Activated naive CD4-positive, alpha-beta T cell treated with anti-CD3 and anti-CD28 coated beads for 36 hours (primary cell): ENCODE data around the gene NCOA1. TPM values are rescaled to one million over a fixed set of nuclear protein-coding genes. Genes with fewer than 3 reads are reported as not detected.
"Not testable (repeated sequence)": the region's sequence is repeated elsewhere in the genome, so short reads cannot be mapped to it uniquely, and the experiment has no call there.

ENCODE experiments used
- CTCF ChIA-PET: fragments of 350-600 bp; sonication (Branson Sonifier 250); formaldehyde crosslinking; loops from one replicate; lab custom pipeline; 2021; ENCODE audit warnings: antibody characterized with exemption; lab: Charles Lee
- DNase-seq: peaks from one replicate; pipeline ENCODE4 v3.0.0-alpha.2; 2020
- H3K27ac Mint-ChIP-seq: one replicate; pipeline ENCODE4 v1.8.0; 2021; ENCODE audit warnings: mild to moderate bottlenecking, mixed read lengths
- H3K27me3 Mint-ChIP-seq: one replicate; pipeline ENCODE4 v1.8.0; 2021; ENCODE audit warnings: low read depth, mixed read lengths
- H3K36me3 Mint-ChIP-seq: one replicate; pipeline ENCODE4 v1.8.0; 2021; ENCODE audit warnings: low read depth, mixed read lengths
- H3K4me1 Mint-ChIP-seq: one replicate; pipeline ENCODE4 v1.8.0; 2021; ENCODE audit warnings: low read depth, mixed read lengths
- H3K4me3 Mint-ChIP-seq: one replicate; pipeline ENCODE4 v1.8.0; 2021; ENCODE audit warnings: mild to moderate bottlenecking, moderate library complexity, mixed read lengths
- H3K9me3 Mint-ChIP-seq: one replicate; pipeline ENCODE4 v1.8.0; 2021; ENCODE audit warnings: mixed read lengths
- intact Hi-C: fragments of 100-400 bp; cut with micrococcal nuclease; formaldehyde crosslinking; loops from one replicate; pipeline ENCODE4 v1.15.1; 2023
- total RNA-seq, 2 experiments: library from RNA; stranded (reverse); gene quantifications; one replicate each; pipeline ENCODE4 v1.2.3, GENCODE V29; 2021

Gene NCOA1
- total RNA-seq, 2 experiments from 2014 or later = 14.0 to 15.4 TPM

GRCh38 chr2:24569565-24569964, 78.5 kb downstream of the NCOA1 start:
- H3K27me3 Mint-ChIP-seq, intact Hi-C loops, H3K4me3 Mint-ChIP-seq, H3K9me3 Mint-ChIP-seq, CTCF ChIA-PET, DNase-seq, H3K27ac Mint-ChIP-seq: not testable (repeated sequence)
- Mint-ChIP-seq H3K4me1 (peaks cover 27% of the 10 kb centered on the region), H3K36me3 (peaks cover 25% of the 10 kb centered on the region)

- peaks cover 33% of the 10 kb centered on the region for H3K4me1 Mint-ChIP-seq
These were observed 79.2 kb downstream of the NCOA1 start for GRCh38 chr2:24570225-24570624.

GRCh38 chr2:24571828-24572442, 80.9 kb downstream of the NCOA1 start:
- H3K27ac Mint-ChIP-seq = no peak overlapping the region
- no peaks in the 10 kb centered on the region for H3K9me3 Mint-ChIP-seq
- DNase-seq = no peak
- peaks cover 7% of the 10 kb centered on the region for H3K36me3 Mint-ChIP-seq
- H3K4me1 Mint-ChIP-seq = peaks cover 46% of the 10 kb centered on the region
- no peaks in the 10 kb centered on the region for H3K27me3 Mint-ChIP-seq
- intact Hi-C loops = loop anchor here (10.0 kb wide), 2 partner anchors 353 to 473 kb away; partner anchors contain the start of genes ADCY3 and EFR3B
- no peak overlapping the region for H3K4me3 Mint-ChIP-seq
- CTCF ChIA-PET = no interaction called here

More at GRCh38 chr2:24570225-24570624, 79.2 kb downstream of the NCOA1 start:
- H3K9me3 Mint-ChIP-seq = peaks cover 3% of the 10 kb centered on the region
- no peak overlapping the region for H3K27ac Mint-ChIP-seq
- CTCF ChIA-PET = no interaction called here
- peaks cover 21% of the 10 kb centered on the region for H3K36me3 Mint-ChIP-seq
- DNase-seq = no peak
- intact Hi-C loops = loop anchor here (10.0 kb wide), 2 partner anchors 355 to 475 kb away; partner anchors contain the start of genes ADCY3 and EFR3B
- H3K4me3 Mint-ChIP-seq = no peak overlapping the region
- no peaks in the 10 kb centered on the region for H3K27me3 Mint-ChIP-seq

- H3K9me3 Mint-ChIP-seq = no peaks in the 10 kb centered on the region
- H3K27ac Mint-ChIP-seq = peak overlapping the region; percentile 14
- H3K4me1 Mint-ChIP-seq = peaks cover 71% of the 10 kb centered on the region
- no peaks in the 10 kb centered on the region for H3K27me3 Mint-ChIP-seq
- CTCF ChIA-PET = no interaction called here
- DNase-seq = no peak
- H3K4me3 Mint-ChIP-seq = no peak overlapping the region
- intact Hi-C loops = loop anchor here (2.0 to 10.0 kb wide), 7 partner anchors 29 to 876 kb away; partner anchors contain the start of genes ADCY3, ATAD2B, DNAJC27 and EFR3B
- H3K36me3 Mint-ChIP-seq = peaks cover 3% of the 10 kb centered on the region
These were observed 85.1 kb downstream of the NCOA1 start for GRCh38 chr2:24576146-24576545.

GRCh38 chr2:24576617-24577016, 85.6 kb downstream of the NCOA1 start:
- no peak for DNase-seq
- Mint-ChIP-seq H3K4me1 (peaks cover 76% of the 10 kb centered on the region), H3K27me3 (no peaks in the 10 kb centered on the region), H3K9me3 (no peaks in the 10 kb centered on the region), H3K4me3 (no peak overlapping the region), H3K27ac (peak overlapping the region; percentile 5), H3K36me3 (peaks cover 3% of the 10 kb centered on the region)
- CTCF ChIA-PET = no interaction called here
- intact Hi-C loops = loop anchor here (1.0 to 10.0 kb wide), 12 partner anchors 11 to 876 kb away; partner anchors contain the start of genes ADCY3, ATAD2B, CENPO and DNAJC27

GRCh38 chr2:24577481-24577880, 86.4 kb downstream of the NCOA1 start:
- Mint-ChIP-seq H3K36me3 (peaks cover 7% of the 10 kb centered on the region), H3K27ac (peak overlapping the region; percentile 69), H3K9me3 (no peaks in the 10 kb centered on the region), H3K27me3 (no peaks in the 10 kb centered on the region), H3K4me3 (no peak overlapping the region), H3K4me1 (peaks cover 74% of the 10 kb centered on the region)
- no peak for DNase-seq
- CTCF ChIA-PET = interaction anchor here (0.6 to 1.0 kb wide), 3 partner anchors 87 to 643 kb away, joined by 3 to 7 read pairs (median 3); no protein-coding TSS in a partner anchor
- intact Hi-C loops = loop anchor here (1.0 to 10.0 kb wide), 12 partner anchors 10 to 875 kb away; partner anchors contain the start of genes ADCY3, ATAD2B, CENPO and DNAJC27

- CTCF ChIA-PET = interaction anchor here (0.8 to 1.2 kb wide), 6 partner anchors 7 to 249 kb away, joined by 3 to 5 read pairs (median 3); no protein-coding TSS in a partner anchor
- Mint-ChIP-seq H3K9me3 (no peaks in the 10 kb centered on the region), H3K4me3 (no peak overlapping the region), H3K4me1 (peaks cover 70% of the 10 kb centered on the region), H3K36me3 (peaks cover 10% of the 10 kb centered on the region), H3K27me3 (no peaks in the 10 kb centered on the region), H3K27ac (peak overlapping the region; percentile 28)
- intact Hi-C loops = loop anchor here (5.0 to 10.0 kb wide), 6 partner anchors 346 to 873 kb away; partner anchors contain the start of genes ADCY3, ATAD2B, DNAJC27 and EFR3B
- DNase-seq = peak; percentile 27
These were observed 88.2 kb downstream of the NCOA1 start for GRCh38 chr2:24579053-24579803.

- DNase-seq = no peak
- CTCF ChIA-PET = no interaction called here
- intact Hi-C loops = loop anchor here (5.0 kb wide), 1 partner anchor 47 kb away; no protein-coding TSS in a partner anchor
- H3K4me1 Mint-ChIP-seq = peaks cover 69% of the 10 kb centered on the region
- H3K9me3 Mint-ChIP-seq = no peaks in the 10 kb centered on the region
- H3K4me3 Mint-ChIP-seq = no peak overlapping the region
- peak overlapping the region; percentile 12 for H3K27ac Mint-ChIP-seq
- no peaks in the 10 kb centered on the region for H3K27me3 Mint-ChIP-seq
- H3K36me3 Mint-ChIP-seq = peaks cover 13% of the 10 kb centered on the region
These were observed 89.5 kb downstream of the NCOA1 start for GRCh38 chr2:24580561-24580960.

GRCh38 chr2:24581971-24582370, 90.9 kb downstream of the NCOA1 start:
- intact Hi-C loops = loop anchor here (5.0 kb wide), 1 partner anchor 45 kb away; no protein-coding TSS in a partner anchor
- Mint-ChIP-seq H3K4me1 (peaks cover 65% of the 10 kb centered on the region), H3K36me3 (peaks cover 16% of the 10 kb centered on the region)
- H3K9me3 Mint-ChIP-seq, CTCF ChIA-PET, H3K4me3 Mint-ChIP-seq, H3K27me3 Mint-ChIP-seq, DNase-seq, H3K27ac Mint-ChIP-seq: not testable (repeated sequence)

GRCh38 chr2:24586955-24587354, 95.9 kb downstream of the NCOA1 start:
- intact Hi-C loops = loop anchor here (1.0 to 2.0 kb wide), 2 partner anchors 10 to 66 kb away; no protein-coding TSS in a partner anchor
- peak; percentile 60 for DNase-seq
- peaks cover 27% of the 10 kb centered on the region for H3K4me1 Mint-ChIP-seq
- no peaks in the 10 kb centered on the region for H3K9me3 Mint-ChIP-seq
- peaks cover 27% of the 10 kb centered on the region for H3K36me3 Mint-ChIP-seq
- H3K4me3 Mint-ChIP-seq = no peak overlapping the region
- H3K27me3 Mint-ChIP-seq = no peaks in the 10 kb centered on the region
- no peak overlapping the region for H3K27ac Mint-ChIP-seq
- CTCF ChIA-PET = interaction anchor here (0.6 to 1.1 kb wide), 3 partner anchors 8 to 662 kb away, joined by 3 to 6 read pairs (median 3); no protein-coding TSS in a partner anchor

- intact Hi-C loops = no loop called here
- DNase-seq = no peak
- H3K36me3 Mint-ChIP-seq = peaks cover 19% of the 10 kb centered on the region
- H3K4me1 Mint-ChIP-seq = peaks cover 24% of the 10 kb centered on the region
- H3K27me3 Mint-ChIP-seq = no peaks in the 10 kb centered on the region
- CTCF ChIA-PET = no interaction called here
- no peaks in the 10 kb centered on the region for H3K9me3 Mint-ChIP-seq
- H3K27ac Mint-ChIP-seq = no peak overlapping the region
- H3K4me3 Mint-ChIP-seq = no peak overlapping the region
These were observed 97.2 kb downstream of the NCOA1 start for GRCh38 chr2:24588294-24588693.
